Measurements from ENCODE around the gene PYURF.

PYURF gene

DNA sequence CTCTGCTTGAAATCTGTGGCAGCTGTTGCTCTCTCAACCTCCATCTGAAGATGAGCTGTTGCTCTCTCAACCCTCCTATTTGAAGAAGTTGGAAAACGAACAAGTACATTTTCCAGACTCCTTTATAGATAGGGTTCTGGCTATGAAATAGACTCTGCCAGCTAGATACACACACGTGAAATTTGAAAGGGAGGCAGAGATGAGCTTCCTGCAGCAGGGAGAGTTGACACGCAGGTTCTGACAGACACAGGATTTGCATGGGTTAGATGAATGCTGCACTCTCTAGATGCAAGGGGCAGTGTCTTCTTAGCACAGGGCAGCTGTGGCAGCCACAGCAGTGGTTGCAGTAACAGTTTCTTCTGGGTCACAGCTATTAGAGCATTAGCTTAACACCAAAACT, 8.0 kb upstream of the PYURF start:
- Histone ChIP-seq H3K27me3 (ENCODE audit: control insufficient read depth in 5 of 5, insufficient read depth in 4 of 5, low read length in 5 of 5) (no peaks in the 10 kb centered on the region), H3K27ac (ENCODE audit: low read depth, low read length) (no peak overlapping the region), H3K36me3 (ENCODE audit: control insufficient read depth in 5 of 5, insufficient read depth in 5 of 5, low read length in 5 of 5) (no peaks in the 10 kb centered on the region), H3K4me1 (ENCODE audit: control insufficient read depth in 5 of 5, insufficient read depth in 5 of 5, low read length in 5 of 5) (no peaks in the 10 kb centered on the region), H3K9ac (ENCODE audit: low read length in 5 of 5) (peak overlapping the region in 1 of 5 donors; percentile 25), H3K9me3 (ENCODE audit: control insufficient read depth in 5 of 5, low read length in 5 of 5) (no peaks in the 10 kb centered on the region), H3K4me3 (ENCODE audit: low read depth in 1 of 5, low read length in 5 of 5) (no peak overlapping the region)

DNA sequence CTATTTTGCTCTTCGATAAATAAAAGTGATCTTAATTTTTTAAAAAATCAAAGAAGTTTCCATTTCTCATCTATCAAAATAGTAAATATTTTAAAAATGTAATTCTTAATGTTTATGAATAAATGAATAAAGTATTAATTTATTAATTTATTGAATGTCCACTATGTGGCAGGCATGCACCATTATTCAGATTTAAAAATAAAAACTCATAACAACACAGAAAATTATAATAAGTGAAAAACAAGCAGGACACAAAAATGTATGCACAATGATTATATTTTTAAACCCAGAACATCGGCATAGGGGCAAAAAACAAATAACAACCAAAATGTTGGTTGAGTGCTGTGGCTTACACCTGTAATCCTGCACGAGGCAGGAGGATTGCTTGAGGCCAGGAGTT, 5.3 kb upstream of the PYURF start:
- Histone ChIP-seq H3K4me3 (ENCODE audit: low read depth in 1 of 5, low read length in 5 of 5) (no peak overlapping the region), H3K36me3 (ENCODE audit: control insufficient read depth in 5 of 5, insufficient read depth in 5 of 5, low read length in 5 of 5) (no peaks in the 10 kb centered on the region), H3K9ac (ENCODE audit: low read length in 5 of 5) (no peak overlapping the region), H3K27me3 (ENCODE audit: control insufficient read depth in 5 of 5, insufficient read depth in 4 of 5, low read length in 5 of 5) (no peaks in the 10 kb centered on the region), H3K9me3 (ENCODE audit: control insufficient read depth in 5 of 5, low read length in 5 of 5) (no peaks in the 10 kb centered on the region), H3K4me1 (ENCODE audit: control insufficient read depth in 5 of 5, insufficient read depth in 5 of 5, low read length in 5 of 5) (peaks cover 2 to 9% (median 5%) of the 10 kb centered on the region in 5 donors), H3K27ac (ENCODE audit: low read depth, low read length) (no peak overlapping the region)

DNA sequence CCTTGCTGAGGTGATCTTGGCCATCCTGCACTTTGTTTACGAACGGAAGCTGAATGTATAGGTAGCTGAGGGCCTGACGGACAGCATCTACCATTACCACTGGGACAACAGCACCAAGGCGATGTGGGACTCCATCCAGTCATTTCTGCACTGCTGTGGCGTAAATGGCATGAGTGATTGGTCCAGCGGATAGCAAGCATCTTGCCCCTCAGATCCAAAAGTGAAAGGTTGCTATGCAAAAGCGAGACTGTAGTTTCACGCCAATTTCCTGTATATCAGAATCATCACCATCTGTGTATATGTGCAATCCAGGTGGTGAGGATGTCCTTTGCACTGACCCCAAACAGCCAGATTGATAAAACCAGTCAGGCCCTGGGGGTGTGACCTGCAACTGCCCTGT, 4.2 kb upstream of the PYURF start:
- H3K4me3 ChIP-seq (ENCODE audit: low read depth in 1 of 5, low read length in 5 of 5) = no peak overlapping the region
- H3K36me3 ChIP-seq (ENCODE audit: control insufficient read depth in 5 of 5, insufficient read depth in 5 of 5, low read length in 5 of 5) = no peaks in the 10 kb centered on the region
- no peaks in the 10 kb centered on the region for H3K27me3 ChIP-seq (ENCODE audit: control insufficient read depth in 5 of 5, insufficient read depth in 4 of 5, low read length in 5 of 5)
- H3K27ac ChIP-seq (ENCODE audit: low read depth, low read length) = no peak overlapping the region
- H3K9me3 ChIP-seq (ENCODE audit: control insufficient read depth in 5 of 5, low read length in 5 of 5) = no peaks in the 10 kb centered on the region
- H3K4me1 ChIP-seq (ENCODE audit: control insufficient read depth in 5 of 5, insufficient read depth in 5 of 5, low read length in 5 of 5) = peaks cover 4 to 13% (median 7%) of the 10 kb centered on the region in 5 donors
- H3K9ac ChIP-seq (ENCODE audit: low read length in 5 of 5) = no peak overlapping the region

DNA sequence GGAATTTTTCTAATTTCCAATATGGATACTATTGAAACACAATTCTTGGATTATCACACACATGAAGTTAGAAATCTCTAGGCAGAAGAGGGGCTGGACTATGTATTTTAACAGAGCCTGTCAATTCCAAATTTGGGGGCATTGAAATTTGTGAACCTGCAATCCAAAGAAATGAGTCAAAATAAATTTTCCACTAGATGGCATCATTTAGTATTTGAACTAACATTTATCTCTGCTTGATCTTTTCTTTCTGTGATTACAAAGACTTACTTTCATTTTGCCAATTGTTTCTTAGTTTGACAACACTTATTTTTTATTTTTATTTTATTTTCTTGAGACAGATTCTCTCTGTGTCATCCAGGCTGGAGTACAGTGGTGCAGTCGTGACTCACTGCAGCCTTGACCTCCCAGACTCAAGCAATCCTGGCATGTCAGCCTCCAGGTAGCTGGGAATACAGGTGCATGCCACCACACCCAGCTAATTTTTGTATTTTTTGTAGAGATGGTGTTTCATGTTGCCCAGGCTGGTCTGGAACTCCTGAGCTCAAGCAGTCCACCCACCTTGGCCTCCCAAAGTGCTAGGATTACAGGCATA, 2.7 kb upstream of the PYURF start:
- H3K4me1 ChIP-seq (ENCODE audit: control insufficient read depth in 5 of 5, insufficient read depth in 5 of 5, low read length in 5 of 5) = peaks cover 4 to 26% (median 13%) of the 10 kb centered on the region in 5 donors
- H3K4me3 ChIP-seq (ENCODE audit: low read depth in 1 of 5, low read length in 5 of 5) = no peak overlapping the region
- no peaks in the 10 kb centered on the region for H3K9me3 ChIP-seq (ENCODE audit: control insufficient read depth in 5 of 5, low read length in 5 of 5)
- H3K9ac ChIP-seq (ENCODE audit: low read length in 5 of 5) = no peak overlapping the region
- no peaks in the 10 kb centered on the region for H3K27me3 ChIP-seq (ENCODE audit: control insufficient read depth in 5 of 5, insufficient read depth in 4 of 5, low read length in 5 of 5)
- H3K27ac ChIP-seq (ENCODE audit: low read depth, low read length) = no peak overlapping the region
- H3K36me3 ChIP-seq (ENCODE audit: control insufficient read depth in 5 of 5, insufficient read depth in 5 of 5, low read length in 5 of 5) = peaks cover 3 to 4% (median 3%) of the 10 kb centered on the region in 5 donors

DNA sequence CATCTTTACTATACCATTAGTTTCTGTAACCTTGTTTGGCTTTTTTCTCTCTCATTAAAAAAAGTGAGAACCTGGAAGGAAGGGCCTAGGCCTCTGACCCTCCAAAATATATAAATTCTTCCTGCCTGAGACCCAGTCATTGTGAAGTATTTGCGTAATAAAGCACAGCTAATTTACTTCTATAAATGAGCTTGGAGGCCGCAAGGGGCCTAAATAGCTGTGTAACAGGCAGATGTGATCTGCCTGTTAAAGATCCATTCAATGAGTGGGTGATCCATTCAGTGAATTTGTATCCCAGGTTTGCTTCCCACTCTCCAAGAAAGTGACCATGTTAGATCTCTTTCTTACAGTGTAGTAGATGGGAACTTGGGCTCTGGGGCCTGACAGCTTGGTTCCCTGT, 595 bp upstream of the PYURF start:
- Histone ChIP-seq H3K4me1 (ENCODE audit: control insufficient read depth in 5 of 5, insufficient read depth in 5 of 5, low read length in 5 of 5) (peaks cover 4 to 26% (median 13%) of the 10 kb centered on the region in 5 donors), H3K9me3 (ENCODE audit: control insufficient read depth in 5 of 5, low read length in 5 of 5) (no peaks in the 10 kb centered on the region), H3K4me3 (ENCODE audit: low read depth in 1 of 5, low read length in 5 of 5) (peak overlapping the region; percentile 83 to 96 (median 90)), H3K9ac (ENCODE audit: low read length in 5 of 5) (peak overlapping the region; percentile 93 to 99 (median 98)), H3K27ac (ENCODE audit: low read depth, low read length) (peak overlapping the region; percentile 93), H3K27me3 (ENCODE audit: control insufficient read depth in 5 of 5, insufficient read depth in 4 of 5, low read length in 5 of 5) (no peaks in the 10 kb centered on the region), H3K36me3 (ENCODE audit: control insufficient read depth in 5 of 5, insufficient read depth in 5 of 5, low read length in 5 of 5) (peaks cover 4 to 20% (median 11%) of the 10 kb centered on the region in 5 donors)

DNA sequence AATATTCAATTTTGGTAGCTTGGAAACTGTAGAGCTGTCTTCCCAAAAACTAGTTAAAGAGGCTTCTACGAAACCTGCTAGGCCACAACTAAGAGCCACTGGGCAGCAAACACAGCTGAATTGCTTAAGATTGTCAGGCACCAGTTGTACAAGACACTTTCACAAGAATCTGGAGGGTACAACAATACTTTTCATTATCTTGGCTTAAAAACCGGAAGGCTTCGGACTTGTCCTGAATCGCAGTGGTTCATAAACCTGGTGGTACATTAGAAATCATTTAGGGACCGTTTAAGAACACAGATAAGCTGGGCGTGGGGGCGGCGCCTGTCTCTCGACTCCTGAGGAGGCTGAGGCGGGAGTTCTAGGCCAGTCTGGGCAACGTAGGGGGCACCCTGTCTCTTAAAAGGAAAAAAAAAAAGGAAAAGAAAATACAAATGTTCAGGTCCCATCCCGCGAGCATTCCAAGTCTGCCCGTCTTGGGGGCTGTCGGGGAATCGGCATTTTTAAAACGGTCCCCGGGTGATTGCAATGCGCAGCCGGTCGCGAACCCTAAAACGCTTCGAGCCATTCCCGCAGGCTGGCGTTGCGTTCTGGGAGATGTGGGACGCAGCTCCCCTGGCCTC, 763 bp downstream of the PYURF start:
- Histone ChIP-seq H3K27ac (ENCODE audit: low read depth, low read length) (peak overlapping the region; percentile 93), H3K4me1 (ENCODE audit: control insufficient read depth in 5 of 5, insufficient read depth in 5 of 5, low read length in 5 of 5) (peaks cover 4 to 26% (median 13%) of the 10 kb centered on the region in 5 donors), H3K36me3 (ENCODE audit: control insufficient read depth in 5 of 5, insufficient read depth in 5 of 5, low read length in 5 of 5) (peaks cover 4 to 21% (median 11%) of the 10 kb centered on the region in 5 donors), H3K9ac (ENCODE audit: low read length in 5 of 5) (peak overlapping the region; percentile 93 to 99 (median 98)), H3K9me3 (ENCODE audit: control insufficient read depth in 5 of 5, low read length in 5 of 5) (no peaks in the 10 kb centered on the region), H3K27me3 (ENCODE audit: control insufficient read depth in 5 of 5, insufficient read depth in 4 of 5, low read length in 5 of 5) (no peaks in the 10 kb centered on the region), H3K4me3 (ENCODE audit: low read depth in 1 of 5, low read length in 5 of 5) (peak overlapping the region; percentile 71 to 96 (median 90))

DNA sequence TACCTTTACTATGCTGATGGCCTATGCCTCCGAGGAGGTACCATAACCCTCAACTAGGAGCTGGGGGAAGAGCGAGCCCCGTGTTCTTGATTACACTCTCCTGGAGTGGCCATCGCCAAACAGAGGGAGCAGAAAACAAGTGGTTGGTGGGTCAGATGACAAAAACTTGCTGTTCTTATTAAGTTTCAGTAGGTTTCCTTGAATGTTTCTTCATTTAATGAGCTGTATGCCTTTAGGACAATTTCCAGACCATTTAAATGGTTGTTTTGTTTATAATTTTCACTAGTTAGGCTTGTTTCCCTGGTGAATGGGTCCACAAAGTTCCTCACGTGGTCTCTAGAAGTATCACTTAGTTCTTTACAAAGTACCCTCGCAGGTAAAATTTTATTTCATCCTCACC, 4.7 kb downstream of the PYURF start:
- H3K4me3 ChIP-seq (ENCODE audit: low read depth in 1 of 5, low read length in 5 of 5) = no peak overlapping the region
- peak overlapping the region in 2 of 5 donors; percentile 35 to 45 for H3K9ac ChIP-seq (ENCODE audit: low read length in 5 of 5)
- H3K27ac ChIP-seq (ENCODE audit: low read depth, low read length) = no peak overlapping the region
- peaks cover 3 to 17% (median 8%) of the 10 kb centered on the region in 5 donors for H3K4me1 ChIP-seq (ENCODE audit: control insufficient read depth in 5 of 5, insufficient read depth in 5 of 5, low read length in 5 of 5)
- H3K27me3 ChIP-seq (ENCODE audit: control insufficient read depth in 5 of 5, insufficient read depth in 4 of 5, low read length in 5 of 5) = no peaks in the 10 kb centered on the region
- H3K36me3 ChIP-seq (ENCODE audit: control insufficient read depth in 5 of 5, insufficient read depth in 5 of 5, low read length in 5 of 5) = peaks cover 4 to 21% (median 11%) of the 10 kb centered on the region in 5 donors
- H3K9me3 ChIP-seq (ENCODE audit: control insufficient read depth in 5 of 5, low read length in 5 of 5) = no peaks in the 10 kb centered on the region

DNA sequence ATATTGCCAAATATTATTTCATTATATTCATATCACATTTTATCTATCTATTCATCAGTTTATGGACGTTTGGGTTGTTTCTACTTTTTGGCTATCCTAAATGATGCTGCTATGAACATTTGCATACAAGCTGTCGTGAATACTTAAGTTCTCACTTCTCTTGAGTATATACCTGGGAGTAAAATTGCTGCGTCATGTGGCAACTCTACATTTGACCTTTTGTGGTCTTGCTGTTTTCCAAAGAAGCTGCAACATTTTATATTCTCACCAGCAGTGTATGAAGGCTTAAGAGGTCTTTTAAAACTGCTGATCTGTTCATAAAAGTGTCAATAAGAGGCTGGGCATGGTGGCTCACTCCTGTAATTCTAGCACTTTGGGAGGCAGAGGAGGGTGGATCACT, 5.8 kb downstream of the PYURF start:
- H3K27ac ChIP-seq (ENCODE audit: low read depth, low read length) = no peak overlapping the region

DNA sequence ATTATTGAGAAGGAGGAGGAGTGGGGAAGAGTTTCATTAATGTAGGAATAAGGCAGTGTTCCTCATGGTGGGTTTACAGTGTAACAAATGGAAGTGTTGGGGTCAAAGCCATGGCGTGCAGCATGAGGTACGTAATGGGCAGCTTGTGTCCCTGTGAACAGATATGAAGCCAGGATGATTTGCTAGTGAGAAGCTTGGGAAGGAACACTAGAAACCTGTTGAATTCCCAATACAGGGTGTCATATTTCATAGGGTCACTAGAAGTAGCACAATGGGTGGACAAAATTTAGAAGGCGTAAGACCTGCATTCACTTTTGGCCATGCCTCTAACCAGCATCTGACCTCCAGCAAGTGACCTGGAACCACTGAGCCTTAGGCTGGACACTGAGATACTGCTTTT, 6.8 kb downstream of the PYURF start:
- no peak overlapping the region for H3K27ac ChIP-seq (ENCODE audit: low read depth, low read length)
- peaks cover 4 to 21% (median 11%) of the 10 kb centered on the region in 5 donors for H3K36me3 ChIP-seq (ENCODE audit: control insufficient read depth in 5 of 5, insufficient read depth in 5 of 5, low read length in 5 of 5)
- H3K4me1 ChIP-seq (ENCODE audit: control insufficient read depth in 5 of 5, insufficient read depth in 5 of 5, low read length in 5 of 5) = peaks cover 0 to 3% (median 0%) of the 10 kb centered on the region in 5 donors
- H3K27me3 ChIP-seq (ENCODE audit: control insufficient read depth in 5 of 5, insufficient read depth in 4 of 5, low read length in 5 of 5) = no peaks in the 10 kb centered on the region
- no peak overlapping the region for H3K9ac ChIP-seq (ENCODE audit: low read length in 5 of 5)
- H3K4me3 ChIP-seq (ENCODE audit: low read depth in 1 of 5, low read length in 5 of 5) = no peak overlapping the region
- no peaks in the 10 kb centered on the region for H3K9me3 ChIP-seq (ENCODE audit: control insufficient read depth in 5 of 5, low read length in 5 of 5)

More for the DNA sequence above, 5.8 kb downstream of the PYURF start:
- Histone ChIP-seq H3K9ac (ENCODE audit: low read length in 5 of 5) (no peak overlapping the region), H3K27me3 (ENCODE audit: control insufficient read depth in 5 of 5, insufficient read depth in 4 of 5, low read length in 5 of 5) (no peaks in the 10 kb centered on the region), H3K9me3 (ENCODE audit: control insufficient read depth in 5 of 5, low read length in 5 of 5) (no peaks in the 10 kb centered on the region), H3K36me3 (ENCODE audit: control insufficient read depth in 5 of 5, insufficient read depth in 5 of 5, low read length in 5 of 5) (peaks cover 4 to 21% (median 11%) of the 10 kb centered on the region in 5 donors), H3K4me3 (ENCODE audit: low read depth in 1 of 5, low read length in 5 of 5) (no peak overlapping the region), H3K4me1 (ENCODE audit: control insufficient read depth in 5 of 5, insufficient read depth in 5 of 5, low read length in 5 of 5) (peaks cover 0 to 14% (median 7%) of the 10 kb centered on the region in 5 donors)

Data from subcutaneous abdominal adipose tissue (tissue), 5 donors.